IMR-90 (cell line): Measurements from ENCODE around the gene RPS6KA3. TPM values are rescaled to one million over a fixed set of nuclear protein-coding genes. Genes with fewer than 3 reads are reported as not detected.
"Not testable (repeated sequence)": the region's sequence is repeated elsewhere in the genome, so short reads cannot be mapped to it uniquely, and the experiment has no call there.

Experiments used
- ATAC-seq: fragments of 200-7000 bp; cut with Tn5 transposase; 2 replicates; pipeline ENCODE4 v1.9.1; 2020; ENCODE audit warnings: low read depth, mild to moderate bottlenecking, moderate library complexity
- BruUV-seq: library from RNA; stranded (reverse); fragments of 400-500 nt; replicated peaks from 2 replicates; lab custom pipeline; 2021; lab: Mats Ljungman, UMichigan
- CTCF ChIA-PET: fragments of 300-600 bp; formaldehyde crosslinking; extraction: SDS; loops from one replicate; lab custom pipeline; 2021; ENCODE audit warnings: antibody characterized with exemption; lab: Yijun Ruan, JAX
- POLR2A ChIA-PET: fragments of 300-600 bp; sonication (Branson Sonifier 250); formaldehyde crosslinking; loops from one replicate; lab custom pipeline; 2022; ENCODE audit warnings: antibody characterized with exemption; ENCODE audit not compliant: unreplicated experiment; lab: Charles Lee
- DNase-seq: peaks from one replicate; pipeline ENCODE4 v3.0.0; 2013
- H2AFZ ChIP-seq: replicated peaks from 2 replicates; pipeline ENCODE3; 2013; ENCODE audit warnings: low read length, mild to moderate bottlenecking; ENCODE audit not compliant: poor library complexity
- H2AK5ac ChIP-seq: 2 replicates; pipeline ENCODE4 v1.6.1; 2013; ENCODE audit warnings: low read depth, low read length, inconsistent platforms
- H2AK9ac ChIP-seq: replicated peaks from 2 replicates; pipeline ENCODE3; 2013; ENCODE audit warnings: mild to moderate bottlenecking, low read depth, low read length, moderate library complexity; ENCODE audit not compliant: poor library complexity
- H2BK120ac ChIP-seq: 2 replicates; pipeline ENCODE4 v1.6.1; 2013; ENCODE audit warnings: low read depth, low read length, inconsistent platforms
- H2BK15ac ChIP-seq: 3 replicates; pipeline ENCODE4 v1.6.1; 2013; ENCODE audit warnings: low read depth, low read length, inconsistent platforms
- H2BK20ac ChIP-seq: 2 replicates; pipeline ENCODE4 v1.6.1; 2013; ENCODE audit warnings: low read depth, mild to moderate bottlenecking, inconsistent platforms, low read length, moderate library complexity
- H2BK5ac ChIP-seq: 2 replicates; pipeline ENCODE4 v1.6.1; 2013; ENCODE audit warnings: mild to moderate bottlenecking, low read depth, low read length, inconsistent platforms; ENCODE audit not compliant: poor library complexity, severe bottlenecking
- H3K14ac ChIP-seq: replicated peaks from 2 replicates; pipeline ENCODE4 v1.6.1; 2013; ENCODE audit warnings: low read depth, low read length, inconsistent platforms
- H3K18ac ChIP-seq: 2 replicates; pipeline ENCODE4 v1.6.1; 2013; ENCODE audit warnings: low read depth, low read length, control low read depth
- H3K23ac ChIP-seq: 2 replicates; pipeline ENCODE4 v1.6.1; 2013; ENCODE audit warnings: low read depth, low read length, inconsistent platforms
- H3K27ac ChIP-seq: 2 replicates; pipeline ENCODE4 v1.5.1; 2013; ENCODE audit warnings: mild to moderate bottlenecking, control low read depth, low read length; ENCODE audit not compliant: insufficient read depth
- H3K27me3 ChIP-seq: 2 replicates; pipeline ENCODE4 v1.6.1; 2013; ENCODE audit warnings: low read length; ENCODE audit not compliant: control insufficient read depth, insufficient read depth
- H3K36me3 ChIP-seq: 2 replicates; pipeline ENCODE4 v1.6.1; 2013; ENCODE audit warnings: low read length, mixed read lengths; ENCODE audit not compliant: control insufficient read depth, insufficient read depth
- H3K4ac ChIP-seq: 2 replicates; pipeline ENCODE4 v1.6.1; 2013; ENCODE audit warnings: low read depth, low read length, inconsistent platforms
- H3K4me1 ChIP-seq: 2 replicates; pipeline ENCODE4 v1.6.1; 2013; ENCODE audit warnings: low read length, mixed read lengths; ENCODE audit not compliant: control insufficient read depth, insufficient read depth
- H3K4me2 ChIP-seq: 2 replicates; pipeline ENCODE4 v1.6.1; 2013; ENCODE audit warnings: low read depth, mild to moderate bottlenecking, control low read depth, low read length, moderate library complexity
- H3K4me3 ChIP-seq: 2 replicates; pipeline ENCODE4 v1.5.1; 2013; ENCODE audit warnings: low read depth, mild to moderate bottlenecking, control low read depth, low read length, moderate library complexity; ENCODE audit not compliant: insufficient read depth
- H3K56ac ChIP-seq: 2 replicates; pipeline ENCODE4 v1.6.1; 2013; ENCODE audit warnings: low read length, inconsistent platforms; ENCODE audit not compliant: insufficient read depth; ENCODE audit errors: extremely low read depth
- H3K79me1 ChIP-seq, 2 experiments: 2 replicates each; pipeline ENCODE4 v1.6.1; 2013; ENCODE audit warnings: low read length in 2 of 2, inconsistent platforms in 1 of 2, low read depth in 1 of 2
- H3K9ac ChIP-seq: 2 replicates; pipeline ENCODE4 v1.6.1; 2013; ENCODE audit warnings: low read depth, low read length, control low read depth
- H3K9me1 ChIP-seq: 2 replicates; pipeline ENCODE4 v1.6.1; 2013; ENCODE audit warnings: low read length, inconsistent platforms; ENCODE audit not compliant: insufficient read depth
- H3K9me3 ChIP-seq: 2 replicates; pipeline ENCODE4 v1.6.1; 2013; ENCODE audit warnings: low read length; ENCODE audit not compliant: control insufficient read depth, insufficient read depth
- H4K20me1 ChIP-seq: 2 replicates; pipeline ENCODE4 v1.6.1; 2013; ENCODE audit warnings: low read length, inconsistent platforms; ENCODE audit not compliant: insufficient read depth
- H4K5ac ChIP-seq: 2 replicates; pipeline ENCODE4 v1.6.1; 2013; ENCODE audit warnings: mild to moderate bottlenecking, low read depth, low read length, control low read depth
- H4K8ac ChIP-seq, 2 experiments: 2 replicates each; pipeline ENCODE4 v1.6.1; 2013; ENCODE audit warnings: low read depth in 2 of 2, low read length in 2 of 2, control low read depth in 1 of 2, inconsistent platforms in 1 of 2
- H4K91ac ChIP-seq: 2 replicates; pipeline ENCODE4 v1.6.1; 2013; ENCODE audit warnings: low read depth, low read length, inconsistent platforms; ENCODE audit not compliant: insufficient read depth
- CTCF ChIP-seq: conservative IDR thresholded peaks from 2 replicates; pipeline ENCODE4 v1.5.1; 2012; ENCODE audit warnings: mild to moderate bottlenecking, low read depth, low read length, improper control_type of control experiment
- SMC3 ChIP-seq: fragments of 150-350 bp; IDR thresholded peaks from 2 replicates; pipeline ENCODE4 v1.6.1; 2016; ENCODE audit warnings: low read depth, mild to moderate bottlenecking, antibody characterized with exemption, low read length, moderate library complexity
- WGBS, 2 experiments: methylation state at CpG; one replicate each; pipeline versions ENCODE4 v1.1.5 to v1.1.7; 2013; ENCODE audit warnings: missing lambda C conversion rate in 2 of 2; ENCODE audit not compliant: insufficient read length in 1 of 2; ENCODE audit errors: extremely low coverage in 2 of 2; 5-methylcytosine and 5-hydroxymethylcytosine counted together
- dilution Hi-C: fragments of 300-500 bp; cut with HindIII; formaldehyde crosslinking; loops from one replicate; pipeline ENCODE4 v1.14.3; 2018; ENCODE audit warnings: low sequenced_read_pairs; ENCODE audit not compliant: unreplicated experiment
- in situ Hi-C: fragments of 300-500 bp; cut with MboI; formaldehyde crosslinking; loops from 3 replicates; pipeline ENCODE4 v1.14.3; 2019; ENCODE audit warnings: low sequenced_read_pairs, inconsistent platforms, mixed read lengths
- intact Hi-C: fragments of 100-400 bp; cut with micrococcal nuclease; formaldehyde crosslinking; loops from 2 replicates; pipeline ENCODE4 v1.10.0; 2022
- polyA plus RNA-seq, 3 experiments: library from polyadenylated mRNA; depleted of rRNA; stranded (reverse); fragments of >200 nt; gene quantifications; 2 replicates each; pipeline ENCODE4 v1.2.3, GENCODE V29; 2012; ENCODE audit warnings: low replicate concordance in 1 of 3
- total RNA-seq: library from RNA; depleted of rRNA; stranded (reverse); fragments of >200 nt; gene quantifications from 2 replicates; pipeline ENCODE4 v1.2.3, GENCODE V29; 2012

RPS6KA3 gene
- total and polyA plus RNA-seq, 2 of the 4 experiments (the other 2 are of a cell fraction) = 20.8 to 43.9 TPM

- no CpG with 5 or more reads among the region's 3 CpGs for WGBS, 2 experiments
- TSS peak; percentile 69 for BruUV-seq
- H2AK9ac ChIP-seq, H2AK5ac ChIP-seq, CTCF ChIA-PET, H3K79me1 ChIP-seq, H3K9me3 ChIP-seq, H4K20me1 ChIP-seq, H2AFZ ChIP-seq, H3K9ac ChIP-seq, H3K4ac ChIP-seq, H3K14ac ChIP-seq, H3K27ac ChIP-seq, H2BK120ac ChIP-seq, H3K18ac ChIP-seq, H4K5ac ChIP-seq, H4K91ac ChIP-seq, H2BK15ac ChIP-seq, POLR2A ChIA-PET, H3K4me3 ChIP-seq, H3K23ac ChIP-seq, H3K4me2 ChIP-seq, in situ Hi-C loops, H4K8ac ChIP-seq, H2BK5ac ChIP-seq, DNase-seq, H3K56ac ChIP-seq, dilution Hi-C loops, H3K4me1 ChIP-seq, H3K27me3 ChIP-seq, H3K9me1 ChIP-seq, H2BK20ac ChIP-seq: not testable (repeated sequence)
- peak; percentile 8; the same call in 1 of the 2 replicates for TF ChIP-seq SMC3
- peak; percentile 33 for TF ChIP-seq CTCF
- peak; percentile 86 for ATAC-seq
- peaks cover 17% of the 10 kb centered on the region for H3K36me3 ChIP-seq
- intact Hi-C loops = loop anchor here (10.0 kb wide), 2 partner anchors 583 to 753 kb away; no protein-coding TSS in a partner anchor
These were observed 139.3 kb downstream of the RPS6KA3 start for GRCh38 chrX:20127440-20127839.

GRCh38 chrX:20126833-20127232 lies 139.9 kb downstream of the RPS6KA3 start:
- intact Hi-C loops = loop anchor here (10.0 kb wide), 2 partner anchors 582 to 752 kb away; no protein-coding TSS in a partner anchor
- H3K9ac ChIP-seq, H3K4me3 ChIP-seq, H3K27me3 ChIP-seq, H3K9me3 ChIP-seq, H2AK9ac ChIP-seq, DNase-seq, POLR2A ChIA-PET, H3K18ac ChIP-seq, H4K8ac ChIP-seq, H2AFZ ChIP-seq, H4K5ac ChIP-seq, H3K14ac ChIP-seq, H2BK15ac ChIP-seq, H2BK20ac ChIP-seq, H4K20me1 ChIP-seq, H3K4ac ChIP-seq, H3K4me1 ChIP-seq, ATAC-seq, H3K27ac ChIP-seq, H4K91ac ChIP-seq, H2BK120ac ChIP-seq, H3K4me2 ChIP-seq, dilution Hi-C loops, H3K79me1 ChIP-seq, H2BK5ac ChIP-seq, H3K9me1 ChIP-seq, in situ Hi-C loops, CTCF ChIA-PET, H3K56ac ChIP-seq, H2AK5ac ChIP-seq, H3K23ac ChIP-seq, BruUV-seq: not testable (repeated sequence)
- H3K36me3 ChIP-seq = peaks cover 17% of the 10 kb centered on the region
- WGBS, 2 experiments = no CpG with 5 or more reads among the region's 1 CpG
